HFFc6 (cell line): Measurements from ENCODE around the gene SETBP1. TPM values are rescaled to one million over a fixed set of nuclear protein-coding genes. Genes with fewer than 3 reads are reported as not detected.

ENCODE experiments used
- DNase-seq: peaks from one replicate; pipeline ENCODE4 v3.0.0-alpha.2; 2018
- H3K27ac Mint-ChIP-seq: 2 replicates; pipeline ENCODE4 v1.8.0; 2020; ENCODE audit warnings: mild to moderate bottlenecking, mixed read lengths
- H3K27me3 Mint-ChIP-seq: 2 replicates; pipeline ENCODE4 v1.8.0; 2021; ENCODE audit warnings: mild to moderate bottlenecking, moderate library complexity, mixed read lengths; ENCODE audit not compliant: insufficient read depth
- H3K36me3 Mint-ChIP-seq: 2 replicates; pipeline ENCODE4 v1.8.0; 2021; ENCODE audit warnings: low read depth, mixed read lengths
- H3K4me1 Mint-ChIP-seq: 2 replicates; pipeline ENCODE4 v1.8.0; 2020; ENCODE audit warnings: low read depth, mixed read lengths
- H3K4me3 Mint-ChIP-seq: 2 replicates; pipeline ENCODE4 v1.8.0; 2020; ENCODE audit warnings: mild to moderate bottlenecking, moderate library complexity, mixed read lengths
- H3K9me3 Mint-ChIP-seq: 2 replicates; pipeline ENCODE4 v1.8.0; 2020; ENCODE audit warnings: mild to moderate bottlenecking, mixed read lengths
- CTCF ChIP-seq: fragments of 200-600 bp; sonication (generic); IDR thresholded peaks from 2 replicates; pipeline ENCODE4 v1.5.0; 2021; ENCODE audit warnings: antibody characterized with exemption, mild to moderate bottlenecking
- total RNA-seq, 6 experiments: library from RNA; stranded (reverse); fragmentation: NEBNext Ultra II Directional; extraction: Animal tissue kit (Norgen Biotek cat#: 25700); gene quantifications; 2 replicates in 1 of 6; 3 replicates in 5 of 6; pipeline ENCODE4 v1.2.3, GENCODE V29; 2021

The SETBP1 gene
- total RNA-seq, 6 experiments from 2014 or later = 0.03 to 0.40 (median 0.09) TPM

- Mint-ChIP-seq H3K4me1 (no peaks in the 10 kb centered on the region), H3K4me3 (no peak overlapping the region), H3K27me3 (peaks cover 6% of the 10 kb centered on the region; the same call in 1 of the 2 replicates), H3K36me3 (no peaks in the 10 kb centered on the region), H3K27ac (no peak overlapping the region), H3K9me3 (peaks cover 4% of the 10 kb centered on the region; the same call in 1 of the 2 replicates)
- DNase-seq = no peak
- TF ChIP-seq CTCF = no peak
Observed at GRCh38 chr18:45083226-45083855, 402.7 kb downstream of the SETBP1 start.

- Mint-ChIP-seq H3K36me3 (no peaks in the 10 kb centered on the region), H3K4me3 (no peak overlapping the region), H3K27ac (no peak overlapping the region), H3K9me3 (peaks cover 4% of the 10 kb centered on the region; the same call in 1 of the 2 replicates), H3K4me1 (no peaks in the 10 kb centered on the region), H3K27me3 (peaks cover 7% of the 10 kb centered on the region; the same call in 1 of the 2 replicates)
- TF ChIP-seq CTCF = no peak
- no peak for DNase-seq
Observed at GRCh38 chr18:45084206-45084605, 403.5 kb downstream of the SETBP1 start.

- DNase-seq = no peak
- TF ChIP-seq CTCF = no peak
- no peaks in the 10 kb centered on the region for H3K36me3 Mint-ChIP-seq
- peaks cover 14% of the 10 kb centered on the region; the same call in 1 of the 2 replicates for H3K27me3 Mint-ChIP-seq
- H3K4me3 Mint-ChIP-seq = no peak overlapping the region
- H3K4me1 Mint-ChIP-seq = no peaks in the 10 kb centered on the region
- H3K27ac Mint-ChIP-seq = no peak overlapping the region
- H3K9me3 Mint-ChIP-seq = peaks cover 3% of the 10 kb centered on the region; the same call in 1 of the 2 replicates
Observed at GRCh38 chr18:45085916-45086624, 405.4 kb downstream of the SETBP1 start.

- Mint-ChIP-seq H3K27me3 (peaks cover 14% of the 10 kb centered on the region; the same call in 1 of the 2 replicates), H3K4me1 (no peaks in the 10 kb centered on the region), H3K4me3 (no peak overlapping the region), H3K27ac (no peak overlapping the region), H3K36me3 (no peaks in the 10 kb centered on the region), H3K9me3 (no peaks in the 10 kb centered on the region)
- DNase-seq = no peak
- no peak for TF ChIP-seq CTCF
Observed at GRCh38 chr18:45086777-45087176, 406.1 kb downstream of the SETBP1 start.

GRCh38 chr18:45090526-45091140, 409.9 kb downstream of the SETBP1 start:
- Mint-ChIP-seq H3K4me3 (no peak overlapping the region), H3K27me3 (peaks cover 9% of the 10 kb centered on the region; the same call in 1 of the 2 replicates), H3K27ac (no peak overlapping the region), H3K4me1 (no peaks in the 10 kb centered on the region), H3K9me3 (no peaks in the 10 kb centered on the region), H3K36me3 (no peaks in the 10 kb centered on the region)
- TF ChIP-seq CTCF = no peak
- DNase-seq = peak; percentile 14
